Neural progenitor cell (in vitro differentiated cells): ENCODE results near the gene HDLBP. TPM values are rescaled to one million over a fixed set of nuclear protein-coding genes. Genes with fewer than 3 reads are reported as not detected.

Source experiments
- DNase-seq: peaks from one replicate; pipeline ENCODE4 v3.0.0-alpha.2; 2016; ENCODE audit warnings: low spot score
- H2AFZ ChIP-seq: fragments of 200-600 bp; sonication (generic); replicated peaks from 2 replicates; pipeline ENCODE4 v1.6.1; 2016; ENCODE audit warnings: antibody characterized with exemption
- H3F3A ChIP-seq: fragments of 200-600 bp; sonication (generic); 2 replicates; pipeline ENCODE4 v1.6.1; 2016; ENCODE audit warnings: antibody characterized with exemption, low read depth
- H3K27ac ChIP-seq: fragments of 200-600 bp; sonication (generic); 2 replicates; pipeline ENCODE4 v1.5.1; 2016; ENCODE audit warnings: mild to moderate bottlenecking
- H3K27me3 ChIP-seq: fragments of 200-600 bp; sonication (generic); 2 replicates; pipeline ENCODE4 v1.6.1; 2016; ENCODE audit warnings: mild to moderate bottlenecking, moderate library complexity
- H3K36me3 ChIP-seq: fragments of 200-600 bp; sonication (generic); 2 replicates; pipeline ENCODE4 v1.5.1; 2016
- H3K4me1 ChIP-seq: fragments of 200-600 bp; sonication (generic); 2 replicates; pipeline ENCODE4 v1.6.1; 2016; ENCODE audit warnings: mixed run types
- H3K4me2 ChIP-seq: fragments of 200-600 bp; sonication (generic); 2 replicates; pipeline ENCODE4 v1.6.1; 2016
- H3K4me3 ChIP-seq: fragments of 200-600 bp; sonication (generic); 2 replicates; pipeline ENCODE4 v1.5.1; 2016
- H3K79me2 ChIP-seq: fragments of 200-600 bp; sonication (generic); 2 replicates; pipeline ENCODE4 v1.6.1; 2016; ENCODE audit warnings: low read depth
- H3K9ac ChIP-seq: fragments of 200-600 bp; sonication (generic); 2 replicates; pipeline ENCODE4 v1.6.1; 2016
- H3K9me3 ChIP-seq: fragments of 200-600 bp; sonication (generic); 2 replicates; pipeline ENCODE4 v1.5.1; 2016; ENCODE audit warnings: low read depth
- H4K20me1 ChIP-seq: fragments of 200-600 bp; sonication (generic); 2 replicates; pipeline ENCODE4 v1.6.1; 2016; ENCODE audit warnings: low read depth
- H3K27ac Mint-ChIP-seq: 3 replicates; pipeline ENCODE4 v1.8.0; 2021; ENCODE audit warnings: mixed read lengths
- H3K27me3 Mint-ChIP-seq: 2 replicates; pipeline ENCODE4 v1.8.0; 2022; ENCODE audit warnings: low read depth, mild to moderate bottlenecking, inconsistent platforms, moderate library complexity, mixed read lengths; ENCODE audit not compliant: insufficient read depth
- H3K36me3 Mint-ChIP-seq: 3 replicates; pipeline ENCODE4 v1.8.0; 2021; ENCODE audit warnings: mixed read lengths
- H3K4me1 Mint-ChIP-seq: 3 replicates; pipeline ENCODE4 v1.8.0; 2021; ENCODE audit warnings: mixed read lengths
- H3K4me3 Mint-ChIP-seq: 3 replicates; pipeline ENCODE4 v1.8.0; 2021; ENCODE audit warnings: mild to moderate bottlenecking, moderate library complexity, mixed read lengths
- H3K9me3 Mint-ChIP-seq: 3 replicates; pipeline ENCODE4 v1.8.0; 2020; ENCODE audit warnings: mixed read lengths
- EZH2 ChIP-seq: fragments of 200-600 bp; sonication (generic); IDR thresholded peaks from 2 replicates; pipeline ENCODE4 v1.6.1; 2017; ENCODE audit warnings: antibody characterized with exemption, mild to moderate bottlenecking, moderate library complexity
- EZH2phosphoT487 ChIP-seq: fragments of 200-600 bp; sonication (generic); IDR thresholded peaks from 2 replicates; pipeline ENCODE4 v1.6.1; 2017; ENCODE audit warnings: antibody characterized with exemption
- total RNA-seq: library from RNA; depleted of rRNA; stranded (reverse); fragments of >200 nt; gene quantifications from 2 replicates; pipeline ENCODE4 v1.2.3, GENCODE V29; 2015; ENCODE audit warnings: low replicate concordance
- TF ChIP-seq, protein P1 (sequence below): fragments of 200-600 bp; sonication (generic); IDR thresholded peaks from 2 replicates; pipeline ENCODE4 v1.5.1; 2017; ENCODE audit warnings: antibody characterized with exemption, mild to moderate bottlenecking

HDLBP gene
- total RNA-seq, 1 donor from 2014 or later: 251 TPM

- no peaks in the 10 kb centered on the region for H3K36me3 Mint-ChIP-seq
- Histone ChIP-seq H3K9ac (no peak overlapping the region), H3K9me3 (no peaks in the 10 kb centered on the region), H3F3A (peaks cover 16% of the 10 kb centered on the region), H3K79me2 (no peaks in the 10 kb centered on the region), H3K4me1 (peaks cover 18% of the 10 kb centered on the region), H4K20me1 (no peaks in the 10 kb centered on the region), H2AFZ (no peak overlapping the region), H3K36me3 (no peaks in the 10 kb centered on the region), H3K27ac (no peak overlapping the region), H3K27me3 (no peaks in the 10 kb centered on the region), H3K4me2 (no peak overlapping the region), H3K4me3 (no peak overlapping the region)
- H3K27ac Mint-ChIP-seq: no peak overlapping the region
- H3K27me3 Mint-ChIP-seq: peaks cover 6% of the 10 kb centered on the region
- no peaks in the 10 kb centered on the region for H3K9me3 Mint-ChIP-seq
- no peak overlapping the region for H3K4me3 Mint-ChIP-seq
- TF ChIP-seq, protein P1, sequence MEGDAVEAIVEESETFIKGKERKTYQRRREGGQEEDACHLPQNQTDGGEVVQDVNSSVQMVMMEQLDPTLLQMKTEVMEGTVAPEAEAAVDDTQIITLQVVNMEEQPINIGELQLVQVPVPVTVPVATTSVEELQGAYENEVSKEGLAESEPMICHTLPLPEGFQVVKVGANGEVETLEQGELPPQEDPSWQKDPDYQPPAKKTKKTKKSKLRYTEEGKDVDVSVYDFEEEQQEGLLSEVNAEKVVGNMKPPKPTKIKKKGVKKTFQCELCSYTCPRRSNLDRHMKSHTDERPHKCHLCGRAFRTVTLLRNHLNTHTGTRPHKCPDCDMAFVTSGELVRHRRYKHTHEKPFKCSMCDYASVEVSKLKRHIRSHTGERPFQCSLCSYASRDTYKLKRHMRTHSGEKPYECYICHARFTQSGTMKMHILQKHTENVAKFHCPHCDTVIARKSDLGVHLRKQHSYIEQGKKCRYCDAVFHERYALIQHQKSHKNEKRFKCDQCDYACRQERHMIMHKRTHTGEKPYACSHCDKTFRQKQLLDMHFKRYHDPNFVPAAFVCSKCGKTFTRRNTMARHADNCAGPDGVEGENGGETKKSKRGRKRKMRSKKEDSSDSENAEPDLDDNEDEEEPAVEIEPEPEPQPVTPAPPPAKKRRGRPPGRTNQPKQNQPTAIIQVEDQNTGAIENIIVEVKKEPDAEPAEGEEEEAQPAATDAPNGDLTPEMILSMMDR: no peak
- no peak for TF ChIP-seq EZH2
- no peak for TF ChIP-seq EZH2phosphoT487
- no peak for DNase-seq
- peaks cover 7% of the 10 kb centered on the region for H3K4me1 Mint-ChIP-seq
These were observed 102.4 kb downstream of the HDLBP start for GRCh38 chr2:241213041-241213440.

DNA sequence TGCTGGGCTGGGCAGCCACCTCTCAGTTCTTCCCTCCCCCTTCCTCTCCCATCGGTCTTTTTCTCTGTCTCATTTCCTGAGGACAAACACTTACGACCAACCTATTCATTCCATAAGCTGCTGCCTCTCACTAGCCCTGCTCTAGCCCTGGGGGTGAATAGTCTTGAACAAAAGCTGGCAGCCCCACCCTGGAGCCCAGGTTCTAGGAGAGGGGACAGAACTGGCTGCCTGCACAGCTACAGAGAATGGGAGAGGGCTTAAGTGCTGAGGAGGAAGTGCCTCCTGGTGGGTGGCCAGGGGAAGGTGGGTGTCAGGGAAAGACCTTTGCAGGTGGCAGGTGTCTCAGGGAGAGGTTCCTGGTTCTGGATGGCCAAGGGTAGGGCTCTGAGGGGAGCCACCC is 104.2 kb downstream of the HDLBP start:
- no peak for TF ChIP-seq EZH2
- TF ChIP-seq, protein P1: no peak
- no peak for TF ChIP-seq EZH2phosphoT487
- H3K4me3 ChIP-seq: no peak overlapping the region
- H3K36me3 ChIP-seq: no peaks in the 10 kb centered on the region
- Mint-ChIP-seq H3K36me3 (no peaks in the 10 kb centered on the region), H3K4me1 (peaks cover 5% of the 10 kb centered on the region), H3K4me3 (no peak overlapping the region), H3K9me3 (no peaks in the 10 kb centered on the region), H3K27me3 (peaks cover 6% of the 10 kb centered on the region), H3K27ac (peak overlapping the region; percentile 87)
- H3K4me2 ChIP-seq: peak overlapping the region; percentile 61
- no peaks in the 10 kb centered on the region for H3K9me3 ChIP-seq
- peaks cover 16% of the 10 kb centered on the region for H3K4me1 ChIP-seq
- no peak overlapping the region for H3K9ac ChIP-seq
- H3K27me3 ChIP-seq: no peaks in the 10 kb centered on the region
- H3K79me2 ChIP-seq: no peaks in the 10 kb centered on the region
- peak; percentile 68 for DNase-seq
- H2AFZ ChIP-seq: no peak overlapping the region
- H4K20me1 ChIP-seq: no peaks in the 10 kb centered on the region
- H3F3A ChIP-seq: peaks cover 6% of the 10 kb centered on the region
- no peak overlapping the region for H3K27ac ChIP-seq

GRCh38 chr2:241209271-241209670 is 106.2 kb downstream of the HDLBP start:
- Histone ChIP-seq H3K9me3 (no peaks in the 10 kb centered on the region), H3F3A (peaks cover 6% of the 10 kb centered on the region), H3K36me3 (no peaks in the 10 kb centered on the region), H3K79me2 (no peaks in the 10 kb centered on the region), H2AFZ (no peak overlapping the region), H3K27me3 (no peaks in the 10 kb centered on the region), H3K27ac (no peak overlapping the region), H3K4me2 (no peak overlapping the region), H3K4me3 (no peak overlapping the region), H3K4me1 (peaks cover 12% of the 10 kb centered on the region), H4K20me1 (no peaks in the 10 kb centered on the region), H3K9ac (no peak overlapping the region)
- H3K27me3 Mint-ChIP-seq: peaks cover 6% of the 10 kb centered on the region
- TF ChIP-seq EZH2: no peak
- no peak for TF ChIP-seq EZH2phosphoT487
- TF ChIP-seq, protein P1: no peak
- H3K27ac Mint-ChIP-seq: no peak overlapping the region
- no peaks in the 10 kb centered on the region for H3K9me3 Mint-ChIP-seq
- no peak for DNase-seq
- no peaks in the 10 kb centered on the region for H3K36me3 Mint-ChIP-seq
- H3K4me3 Mint-ChIP-seq: no peak overlapping the region
- peaks cover 2% of the 10 kb centered on the region for H3K4me1 Mint-ChIP-seq
